NCI-H446 treated with DMSO at 0.1 percent for 48 hours (cell line): Measurements from ENCODE around the gene EFNA5.

Experiments used
- DNase-seq: peaks from one replicate; lab custom pipeline; 2025; lab: John Stamatoyannopoulos, UW

EFNA5 gene

DNA sequence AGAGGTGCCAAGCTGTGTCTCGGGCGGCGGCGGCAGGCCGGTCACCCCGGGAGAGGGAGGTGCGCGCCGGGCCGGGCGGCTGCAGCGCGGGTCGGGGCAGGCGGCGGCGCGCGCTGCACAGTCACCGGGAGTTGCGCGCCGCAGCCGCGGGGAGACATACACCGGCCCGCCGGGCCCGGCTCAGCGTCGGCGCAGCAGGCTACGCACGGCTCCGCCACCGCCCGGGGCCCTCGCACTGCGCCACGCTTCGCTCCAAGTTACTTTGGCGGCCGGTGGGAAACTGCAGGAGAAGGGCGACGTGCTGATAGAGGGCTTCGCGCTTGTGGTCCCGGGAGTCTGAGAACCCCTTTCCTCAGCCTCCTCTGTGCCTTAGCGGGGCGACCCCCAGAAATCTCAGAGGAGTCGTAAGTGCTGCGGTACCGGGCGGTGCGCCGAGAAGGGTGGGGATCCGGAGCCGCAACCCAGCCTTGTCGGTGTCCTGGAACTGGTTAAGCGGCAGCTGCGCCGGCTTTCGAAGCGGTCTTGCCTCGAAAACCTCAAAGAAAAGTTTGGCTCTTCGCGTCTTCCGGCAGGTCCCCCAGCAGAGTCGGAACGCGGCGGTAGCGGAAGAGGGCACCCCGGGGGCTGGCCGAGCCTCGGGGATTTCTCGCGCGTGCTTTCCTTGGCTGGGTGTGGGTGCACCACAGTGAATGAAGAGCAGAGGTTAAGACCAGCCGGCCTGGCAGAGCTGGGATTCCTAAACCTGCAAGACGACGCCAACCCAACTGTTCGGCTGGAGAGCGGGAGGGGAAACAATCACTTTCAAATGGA is at the start of gene EFNA5:
TSS of gene EFNA5 (minus strand) at position 6 of the 810 bp plus-strand sequence.
- DNase-seq = peak; percentile 43

DNA sequence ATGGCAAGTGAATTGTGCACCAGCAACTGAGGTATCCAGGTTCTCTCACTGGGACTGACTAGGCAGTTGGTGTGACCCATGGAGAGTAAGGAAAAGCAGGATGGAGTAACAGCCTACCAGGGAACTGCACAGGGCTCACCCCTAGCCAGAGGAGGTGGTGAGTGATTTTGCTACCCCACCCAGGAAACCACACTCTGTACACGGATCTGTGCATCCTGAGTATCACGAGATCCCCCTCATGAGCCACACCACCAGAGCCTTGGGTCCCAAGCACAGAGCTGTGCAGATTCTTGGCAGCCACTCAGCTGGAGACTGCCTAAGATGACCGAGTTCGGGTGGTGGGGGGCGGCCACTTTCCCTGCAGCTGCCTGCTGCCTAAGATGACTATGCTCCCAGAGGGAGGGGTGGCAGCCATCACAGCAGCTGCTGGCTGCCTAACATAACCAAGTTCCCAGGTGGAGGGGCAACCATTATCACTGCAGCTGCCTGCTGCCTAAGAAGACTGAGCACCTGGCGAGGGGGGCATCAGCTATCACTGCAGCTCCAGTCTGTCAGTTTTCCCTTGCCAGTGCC is 48.4 kb upstream of the EFNA5 start:
- DNase-seq = no peak

DNA sequence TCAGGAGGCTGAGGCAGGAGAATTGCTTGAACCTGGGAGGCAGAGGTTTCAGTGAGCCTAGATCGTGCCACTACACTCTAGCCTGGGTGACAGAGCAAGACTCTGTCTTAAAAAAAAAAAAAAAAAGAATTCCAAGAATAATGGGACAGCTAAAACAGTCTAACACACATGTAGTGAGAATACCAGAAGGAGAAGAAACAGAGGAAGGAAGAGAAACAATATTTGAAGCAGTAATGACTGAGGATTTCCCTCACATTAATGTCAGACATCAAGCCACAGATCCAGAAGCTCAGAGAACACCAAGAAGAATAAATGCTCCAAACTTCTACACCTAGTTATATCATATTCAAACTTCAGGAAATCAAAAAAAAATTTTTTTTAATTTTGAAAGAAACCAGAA is 47.1 kb upstream of the EFNA5 start:
- DNase-seq = no peak

DNA sequence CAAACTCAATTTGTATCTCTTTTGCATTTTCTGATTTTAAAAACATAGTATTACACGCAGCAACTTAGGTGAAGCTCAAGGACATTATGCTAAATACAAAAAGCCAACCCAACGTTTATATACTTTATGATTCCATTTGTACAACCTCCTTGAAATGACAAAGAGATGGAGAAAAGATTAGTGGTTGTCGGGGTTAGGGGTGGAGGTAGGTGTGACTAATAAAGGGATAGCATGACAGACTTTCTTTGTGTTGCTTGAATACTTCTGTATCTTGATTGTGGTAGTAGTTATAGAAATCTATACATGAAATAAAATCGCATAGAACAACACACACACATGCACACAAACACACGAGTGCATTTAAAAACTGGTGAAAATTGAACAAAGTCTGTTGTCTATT is 42.5 kb upstream of the EFNA5 start:
- DNase-seq = no peak

DNA sequence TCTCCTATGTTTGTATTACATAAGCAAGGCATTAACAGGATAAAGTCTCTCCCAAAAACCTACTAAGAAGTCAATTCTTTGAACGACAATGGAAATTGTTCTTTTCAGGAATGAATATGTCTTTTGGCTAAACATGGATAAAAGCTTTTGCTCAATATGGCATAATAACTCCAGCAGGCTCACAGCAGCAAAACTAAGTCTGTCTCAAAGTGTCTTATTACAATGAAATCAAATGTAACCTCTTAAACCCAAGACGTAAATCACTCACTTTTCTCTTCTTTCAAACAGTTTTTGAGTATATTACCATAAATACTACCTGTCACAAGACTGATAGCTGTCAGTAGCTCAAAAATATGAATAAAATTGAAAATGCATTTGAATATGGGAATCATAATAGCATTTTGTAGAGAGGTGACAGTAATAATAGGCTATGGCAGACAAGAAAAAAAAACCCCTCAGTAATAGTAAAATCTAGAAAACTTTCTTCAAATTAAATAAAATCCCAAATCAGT is 41.7 kb upstream of the EFNA5 start:
- no peak for DNase-seq

DNA sequence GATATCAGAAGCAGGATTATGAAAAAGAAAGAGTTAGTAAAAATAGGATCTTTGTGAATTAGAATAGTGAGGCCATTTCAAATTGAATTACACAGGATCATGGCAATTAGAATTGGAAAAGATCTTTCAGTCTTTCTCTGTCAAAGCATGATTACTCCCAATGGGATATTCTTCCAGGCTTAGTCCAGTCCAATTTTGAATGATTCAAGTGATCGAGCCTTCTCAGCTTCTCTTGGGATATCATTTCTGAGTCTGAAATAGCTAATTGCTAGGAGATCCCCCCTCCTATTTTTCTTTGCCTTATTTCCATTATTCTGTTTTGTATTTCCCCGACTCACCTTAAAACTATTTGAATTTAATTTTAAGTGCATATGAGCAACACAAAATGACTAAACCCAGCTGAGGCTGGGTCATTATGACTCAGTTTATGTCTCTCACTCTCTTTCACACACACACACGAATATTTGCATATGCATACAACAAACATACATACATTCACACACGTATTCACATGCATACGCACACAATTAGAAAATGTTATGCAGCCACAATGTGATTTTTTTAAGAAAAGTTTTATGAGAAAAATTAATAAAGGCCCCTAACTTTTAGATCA is 34.8 kb upstream of the EFNA5 start:
- no peak for DNase-seq

DNA sequence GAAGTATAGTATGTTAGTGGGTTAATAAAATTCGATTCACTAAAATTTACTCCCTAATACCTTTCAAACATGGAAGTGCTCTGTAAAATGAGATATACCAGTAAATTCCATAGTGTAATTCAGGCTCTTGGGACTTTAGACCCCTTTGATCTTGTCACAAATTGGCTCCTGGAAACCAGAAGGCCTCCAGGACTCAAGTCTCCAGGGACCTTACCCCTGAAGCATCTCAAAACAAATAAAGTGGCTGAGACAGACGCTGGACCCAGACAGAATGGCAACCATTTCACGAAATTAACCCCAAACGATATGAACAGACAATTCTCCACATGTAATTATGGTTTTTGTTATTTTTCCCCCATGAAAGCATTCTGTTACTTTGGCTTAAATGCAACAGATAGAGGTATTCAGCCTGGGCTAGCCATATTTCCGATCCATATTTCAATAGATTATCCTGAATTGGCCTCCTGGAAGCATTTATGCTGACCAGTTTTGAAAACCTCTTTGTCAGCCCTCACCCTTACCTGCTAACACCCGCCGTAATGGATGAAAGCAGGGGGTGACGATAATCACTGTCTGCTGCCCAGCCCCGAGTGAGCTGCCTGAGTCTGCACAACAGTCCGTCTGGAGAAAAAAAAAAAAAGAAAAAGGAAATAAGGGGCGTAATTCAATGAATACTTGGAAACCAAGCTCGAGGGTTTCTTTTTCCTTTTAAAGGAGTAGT is 34.1 kb upstream of the EFNA5 start:
- DNase-seq = no peak

DNA sequence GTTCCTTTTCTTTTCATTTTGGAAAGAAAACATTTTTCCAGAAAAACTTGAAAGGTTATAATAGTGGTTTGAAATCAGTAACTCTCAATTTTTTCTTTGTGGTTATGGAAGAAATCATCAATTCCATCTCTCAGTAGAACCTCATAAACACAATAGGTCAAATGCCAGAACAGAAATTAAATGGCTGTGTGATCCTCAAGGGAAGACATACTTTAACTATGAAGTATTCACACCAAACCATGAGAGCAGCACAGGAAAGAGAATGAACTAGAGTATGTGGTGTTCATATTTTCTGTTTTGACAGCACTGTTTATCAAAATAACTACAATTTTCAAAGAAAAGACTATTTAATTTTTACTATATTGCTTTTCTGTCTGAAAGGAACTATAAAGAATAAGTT is 29.7 kb upstream of the EFNA5 start:
- DNase-seq = no peak

DNA sequence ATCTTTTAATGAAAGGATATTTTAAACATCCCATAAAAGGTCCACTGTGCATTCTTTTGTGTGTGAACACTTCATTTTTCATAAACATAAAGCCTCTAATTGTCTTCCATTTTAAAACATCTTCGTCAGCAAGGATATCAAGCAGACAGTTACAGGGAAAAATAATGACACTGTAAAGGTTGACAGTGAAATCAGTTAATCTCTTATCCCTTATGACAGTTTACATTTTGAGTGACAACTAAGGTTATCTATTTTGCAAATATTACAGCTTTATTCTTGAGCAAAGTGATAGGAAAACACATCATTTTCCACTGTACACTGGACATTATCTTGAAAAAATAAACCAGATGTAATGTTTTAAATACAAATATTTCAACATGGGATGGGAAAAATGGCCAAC is 28.7 kb upstream of the EFNA5 start:
- no peak for DNase-seq

DNA sequence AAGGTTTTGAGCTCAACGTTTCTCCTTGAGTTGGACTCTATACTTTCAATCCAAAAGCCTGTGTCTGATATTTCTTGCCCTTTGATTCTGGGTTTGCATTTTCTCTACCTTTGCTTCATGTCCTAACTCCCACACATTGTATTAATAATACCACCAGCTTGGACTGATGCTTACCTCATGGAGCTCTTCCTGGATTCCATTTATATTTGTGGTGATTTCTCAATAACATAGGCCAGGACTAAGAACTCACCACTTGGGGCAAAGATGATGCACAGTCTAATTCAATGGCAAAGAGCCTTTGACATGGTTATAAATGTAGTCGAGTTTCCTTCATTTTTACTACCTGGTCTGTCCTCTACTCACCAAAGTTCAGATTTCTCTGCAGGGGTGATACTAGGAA is 27.5 kb upstream of the EFNA5 start:
- DNase-seq = no peak

DNA sequence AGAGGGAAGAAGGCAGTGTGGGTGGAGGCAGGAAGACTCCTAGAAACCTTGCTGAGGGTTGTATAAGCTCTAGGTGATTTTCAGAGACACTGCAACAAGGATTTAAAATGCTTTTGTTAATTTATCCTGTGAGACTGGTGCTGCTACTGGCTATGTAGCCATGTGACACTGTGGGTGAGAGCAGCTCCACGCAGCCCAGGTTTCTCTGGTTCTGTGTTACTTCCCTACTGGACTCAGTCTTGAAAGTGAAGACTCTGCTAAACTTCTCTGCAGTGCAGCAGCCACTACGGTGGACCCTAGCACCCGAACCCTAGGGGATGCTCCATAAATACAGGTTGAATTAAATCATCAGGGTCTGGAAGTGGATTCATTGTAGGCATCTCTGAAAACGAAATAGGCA is 25.8 kb upstream of the EFNA5 start:
- no peak for DNase-seq

DNA sequence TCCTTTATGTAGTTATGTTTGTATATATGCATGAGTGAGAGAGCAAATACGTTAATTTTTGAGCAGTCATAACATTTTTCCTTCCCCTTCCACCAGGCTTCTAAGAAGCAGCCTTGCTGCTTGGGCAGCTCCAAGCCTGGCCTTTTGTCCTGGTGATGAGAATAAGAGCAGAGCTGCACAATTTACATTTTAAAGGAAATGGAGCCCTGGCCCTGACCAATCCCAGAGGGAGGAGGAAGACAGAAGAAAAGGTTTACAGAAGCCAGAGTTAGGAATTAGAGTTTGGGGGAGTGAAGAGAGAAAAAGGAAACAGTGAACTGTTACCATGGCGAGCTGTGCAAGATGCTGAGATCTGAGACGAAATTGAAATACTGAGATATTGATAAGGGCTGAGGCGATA is 25.3 kb upstream of the EFNA5 start:
- no peak for DNase-seq

DNA sequence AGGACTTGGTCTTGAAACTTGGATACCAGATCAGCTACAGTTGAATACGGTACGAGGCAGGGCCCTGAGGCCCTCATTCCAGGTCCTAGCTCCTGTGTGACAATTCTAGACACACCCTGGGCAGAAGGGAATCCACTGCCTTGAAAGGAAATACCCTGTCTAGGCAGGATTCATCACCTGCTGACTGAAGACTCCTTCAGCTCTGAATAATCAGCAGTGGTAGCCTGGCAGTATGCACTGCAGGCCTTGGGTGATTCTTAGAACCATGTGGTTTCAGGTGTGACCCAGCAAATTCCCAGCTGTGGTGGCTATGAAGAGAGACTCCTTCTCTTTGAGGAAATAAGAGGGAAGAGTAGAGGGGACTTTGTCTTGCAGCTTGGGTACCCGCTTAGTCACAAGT is 17.2 kb upstream of the EFNA5 start:
- DNase-seq = no peak

DNA sequence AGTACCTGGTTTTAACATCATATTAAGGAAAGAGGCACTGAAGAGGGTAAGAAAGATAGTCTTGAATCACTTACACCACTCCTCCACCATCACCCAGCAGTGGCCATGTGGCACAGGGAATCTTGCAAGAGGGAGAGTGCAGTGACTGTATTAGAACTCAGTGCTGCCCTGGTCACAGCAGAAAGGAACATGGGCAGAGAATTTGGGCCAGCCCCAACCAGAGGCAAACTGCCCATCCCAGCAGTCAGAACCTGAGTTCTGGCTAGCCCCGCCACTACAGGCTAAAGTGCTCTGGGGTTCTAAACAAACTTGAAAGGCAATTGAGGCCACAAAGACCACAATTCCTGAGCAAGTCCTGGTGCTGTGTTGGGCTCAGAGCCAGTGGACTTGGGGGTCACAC is 16.7 kb upstream of the EFNA5 start:
- no peak for DNase-seq

DNA sequence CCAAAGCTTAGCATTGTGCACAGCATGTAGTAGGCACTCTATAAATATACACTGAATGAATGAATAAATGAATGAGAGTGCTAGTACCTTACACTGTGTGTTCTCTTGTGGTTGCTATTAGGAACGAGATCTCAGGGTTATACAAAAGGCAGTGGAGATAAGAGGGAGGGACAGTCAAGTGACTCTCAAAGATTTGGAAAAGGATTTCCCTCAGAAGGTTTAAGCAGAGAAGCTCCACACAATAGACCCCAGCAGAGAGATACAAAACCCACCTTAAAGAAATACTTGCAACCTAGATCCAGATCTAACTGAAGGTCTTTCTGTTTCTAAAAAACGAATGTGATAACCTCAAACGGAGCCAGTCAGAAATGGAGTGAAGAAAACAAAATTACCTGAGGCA is 11.8 kb upstream of the EFNA5 start:
- DNase-seq = no peak

DNA sequence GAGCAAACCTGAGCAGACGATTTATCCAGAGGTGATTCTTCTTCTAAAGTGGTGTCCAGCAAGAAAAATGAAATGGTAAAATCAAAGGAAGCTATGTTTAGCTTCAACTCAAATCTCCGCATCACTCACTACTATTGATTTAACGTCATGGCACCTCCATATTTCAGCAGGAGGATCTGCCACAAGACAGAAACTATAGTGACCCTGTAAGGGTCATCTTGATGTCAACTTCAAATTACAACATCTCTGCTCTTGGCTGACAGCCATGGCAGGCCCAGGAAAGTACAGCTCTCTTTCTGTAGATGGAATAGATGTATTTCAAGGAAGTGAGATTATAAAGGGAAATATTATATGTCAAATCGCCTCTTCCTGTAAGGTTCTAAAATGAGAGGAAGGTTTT is 10.1 kb upstream of the EFNA5 start:
- DNase-seq = no peak

DNA sequence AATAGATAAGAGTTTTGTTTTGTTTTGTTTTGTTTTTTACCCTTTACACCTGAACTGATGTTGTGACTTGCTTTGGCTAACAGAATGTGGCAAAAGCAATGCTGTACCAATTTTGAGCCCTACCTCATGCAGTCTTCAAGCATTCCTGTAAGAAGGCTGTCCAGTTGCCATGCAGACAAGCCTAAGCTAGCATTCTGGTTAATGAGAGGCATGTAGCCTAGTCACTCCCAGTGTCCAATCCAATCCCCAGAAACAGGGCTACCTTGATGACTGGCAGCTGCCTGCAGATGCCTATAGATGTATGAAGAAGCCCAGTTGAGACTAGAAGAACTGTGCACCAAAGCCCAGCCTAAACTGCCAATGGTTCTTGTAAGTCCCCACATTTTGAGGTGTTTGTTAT is 9.4 kb upstream of the EFNA5 start:
- no peak for DNase-seq

DNA sequence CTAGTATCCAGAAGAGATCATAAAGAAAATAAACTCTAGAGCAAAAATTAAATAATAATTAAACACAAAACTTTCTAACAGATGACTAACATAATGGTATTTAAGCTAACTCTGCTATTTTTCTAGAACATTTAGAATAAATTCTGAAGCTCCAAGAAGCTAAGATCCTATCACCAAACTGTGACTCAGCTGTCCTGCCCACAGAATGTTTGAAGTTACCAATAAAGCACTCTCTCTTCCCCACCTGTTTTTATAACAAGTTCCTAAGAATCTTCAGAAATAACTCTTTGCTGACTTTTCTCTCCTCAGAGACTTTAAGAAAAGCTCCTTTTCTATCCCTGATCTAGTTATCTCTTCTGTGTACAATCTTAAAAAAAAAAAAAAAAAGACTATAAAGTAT is 6.0 kb upstream of the EFNA5 start:
- no peak for DNase-seq

DNA sequence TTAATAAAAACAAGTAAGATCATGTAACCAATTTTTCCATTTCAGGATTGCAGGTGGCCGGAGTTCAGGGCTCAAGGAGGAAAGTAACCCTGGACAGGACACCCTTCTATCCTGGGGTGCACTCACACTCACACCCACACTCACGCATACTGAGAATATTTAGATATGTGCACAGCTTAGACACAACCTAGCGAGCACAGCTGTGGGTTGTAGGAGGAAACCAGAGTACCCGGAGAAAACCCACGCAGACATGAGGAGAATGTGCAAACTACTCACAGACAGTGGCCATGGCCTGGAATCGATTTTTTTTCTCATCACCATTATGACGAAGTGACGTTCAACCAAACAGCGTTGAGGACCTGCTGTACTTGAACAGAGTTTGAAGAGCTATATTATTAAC is 4.5 kb upstream of the EFNA5 start:
- no peak for DNase-seq

DNA sequence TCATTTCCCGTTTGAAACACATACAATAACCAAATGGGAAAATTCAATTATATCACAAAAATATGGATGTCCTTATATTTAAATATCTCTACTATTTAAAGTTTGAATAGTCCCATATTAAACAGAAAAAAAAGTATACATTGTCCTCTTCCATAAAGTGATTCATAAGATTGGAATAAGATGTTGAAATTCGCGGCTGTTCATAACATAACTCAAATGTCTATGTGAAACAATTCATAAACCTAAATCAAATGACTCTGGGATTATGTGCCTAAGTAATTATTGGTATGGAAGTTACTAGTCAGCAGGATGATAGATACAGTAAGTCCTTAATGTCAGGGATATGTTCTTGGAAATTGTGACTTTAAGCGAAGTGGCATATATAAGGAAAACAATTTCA is 3.9 kb upstream of the EFNA5 start:
- no peak for DNase-seq

DNA sequence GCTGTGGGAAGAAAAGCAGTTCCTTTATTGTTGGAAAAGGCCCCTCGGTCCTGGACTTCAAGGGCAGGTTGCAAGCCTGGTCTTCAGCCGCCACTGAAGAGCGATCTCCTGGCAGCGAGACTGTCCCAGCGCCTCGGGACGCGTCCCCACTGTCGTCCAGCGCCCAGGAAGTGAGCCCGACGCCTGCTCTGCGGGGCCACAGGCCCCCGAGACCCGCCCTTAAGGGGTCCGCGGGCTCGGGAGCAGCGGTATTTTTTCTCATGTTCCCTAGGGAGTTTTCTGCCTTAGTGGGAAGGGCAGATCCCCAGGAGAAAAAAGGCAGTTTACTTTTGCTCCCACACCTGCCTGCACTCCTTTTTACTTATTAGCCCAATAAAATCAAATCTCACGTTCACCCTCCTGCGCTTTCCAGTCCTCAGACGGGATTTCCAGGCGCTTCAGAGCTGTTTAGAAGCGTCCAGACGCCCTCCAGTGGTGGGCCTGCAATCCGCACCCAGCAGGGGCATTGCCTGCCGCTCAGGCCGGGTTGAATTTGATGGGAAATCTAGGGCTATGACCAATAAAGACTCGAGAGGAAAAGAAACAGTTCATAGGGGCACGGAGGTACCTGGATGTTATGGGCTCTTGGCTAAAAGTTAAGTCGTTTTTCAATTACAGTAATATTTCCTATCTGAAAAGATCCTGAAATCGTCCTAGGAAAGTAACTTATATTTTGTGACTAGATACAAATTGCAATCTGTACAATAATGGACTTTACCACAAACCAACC is 2.8 kb upstream of the EFNA5 start:
- DNase-seq = peak; percentile 79

DNA sequence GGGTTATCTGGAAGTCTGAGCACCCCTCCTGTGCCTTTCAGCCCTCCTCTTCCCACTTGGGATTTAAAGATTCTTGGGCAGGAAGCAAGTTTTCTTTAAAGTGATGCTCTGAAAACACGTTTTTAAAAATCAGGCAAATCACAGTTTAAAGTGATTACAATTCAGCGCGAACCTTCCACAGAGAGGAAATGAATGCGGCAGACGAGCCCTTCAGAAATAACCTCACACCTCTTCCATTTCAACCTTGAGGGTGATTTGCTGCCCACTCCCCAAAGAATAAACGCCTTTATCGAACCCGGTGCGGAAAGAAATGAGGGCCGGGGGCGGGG is 2.3 kb upstream of the EFNA5 start:
- no peak for DNase-seq
